GM23338 (cell line): Measurements from ENCODE around the gene AKAP8L. TPM values are rescaled to one million over a fixed set of nuclear protein-coding genes. Genes with fewer than 3 reads are reported as not detected.

Source experiments
- ATAC-seq: fragments of 200-7000 bp; cut with Tn5 transposase; 3 replicates; pipeline ENCODE4 v1.9.1; 2020
- DNase-seq: peaks from one replicate; pipeline ENCODE4 v3.0.0-alpha.2; 2015; ENCODE audit warnings: low spot score
- H2AFZ ChIP-seq: fragments of 200-600 bp; sonication (generic); 2 replicates; pipeline ENCODE4 v1.8.0; 2016; ENCODE audit warnings: antibody characterized with exemption, mild to moderate bottlenecking, moderate library complexity
- H3F3A ChIP-seq: fragments of 200-600 bp; sonication (generic); replicated peaks from 2 replicates; pipeline ENCODE4 v1.8.0; 2017; ENCODE audit warnings: antibody characterized with exemption, mixed run types, low read depth
- H3K27ac ChIP-seq: fragments of 200-600 bp; sonication (generic); 2 replicates; pipeline ENCODE4 v1.6.1; 2016; ENCODE audit warnings: low read depth
- H3K27me3 ChIP-seq: fragments of 200-600 bp; sonication (generic); 2 replicates; pipeline ENCODE4 v1.8.0; 2016; ENCODE audit warnings: mild to moderate bottlenecking, mixed run types, moderate library complexity; ENCODE audit not compliant: insufficient read depth
- H3K36me3 ChIP-seq: fragments of 200-600 bp; sonication (generic); 2 replicates; pipeline ENCODE4 v1.8.0; 2016; ENCODE audit warnings: mild to moderate bottlenecking; ENCODE audit not compliant: insufficient read depth
- H3K4me1 ChIP-seq: fragments of 200-600 bp; sonication (generic); 2 replicates; pipeline ENCODE4 v1.8.0; 2016; ENCODE audit warnings: mild to moderate bottlenecking, moderate library complexity; ENCODE audit not compliant: insufficient read depth
- H3K4me2 ChIP-seq: fragments of 200-600 bp; sonication (generic); 2 replicates; pipeline ENCODE4 v1.7.1; 2017; ENCODE audit warnings: mixed run types
- H3K4me3 ChIP-seq: fragments of 200-600 bp; sonication (generic); 2 replicates; pipeline ENCODE4 v1.6.1; 2016; ENCODE audit warnings: mixed run types
- H3K79me2 ChIP-seq: fragments of 200-600 bp; sonication (generic); replicated peaks from 2 replicates; pipeline ENCODE4 v1.8.0; 2017; ENCODE audit warnings: mild to moderate bottlenecking; ENCODE audit not compliant: insufficient read depth
- H3K9me2 ChIP-seq: fragments of 200-600 bp; sonication (generic); 2 replicates; pipeline ENCODE4 v1.8.0; 2017; ENCODE audit not compliant: insufficient read depth
- H4K20me1 ChIP-seq: fragments of 200-600 bp; sonication (generic); replicated peaks from 2 replicates; pipeline ENCODE4 v1.8.0; 2017; ENCODE audit warnings: mild to moderate bottlenecking; ENCODE audit not compliant: insufficient read depth
- H3K27ac Mint-ChIP-seq: 2 replicates; pipeline ENCODE4 v1.8.0; 2020; ENCODE audit warnings: inconsistent platforms, mild to moderate bottlenecking, moderate library complexity, mixed read lengths
- H3K27me3 Mint-ChIP-seq: 3 replicates; pipeline ENCODE4 v1.8.0; 2022; ENCODE audit warnings: low read depth, mild to moderate bottlenecking, moderate library complexity, mixed read lengths, inconsistent platforms; ENCODE audit not compliant: insufficient read depth, poor library complexity
- H3K36me3 Mint-ChIP-seq: 3 replicates; pipeline ENCODE4 v1.8.0; 2021; ENCODE audit warnings: low read depth, mild to moderate bottlenecking, inconsistent platforms, moderate library complexity, mixed read lengths
- H3K4me1 Mint-ChIP-seq: 3 replicates; pipeline ENCODE4 v1.8.0; 2020; ENCODE audit warnings: mild to moderate bottlenecking, inconsistent platforms, mixed read lengths
- H3K4me3 Mint-ChIP-seq: 3 replicates; pipeline ENCODE4 v1.8.0; 2021; ENCODE audit warnings: moderate library complexity, mild to moderate bottlenecking, inconsistent platforms, mixed read lengths
- H3K9me3 Mint-ChIP-seq: 3 replicates; pipeline ENCODE4 v1.8.0; 2020; ENCODE audit warnings: moderate library complexity, mild to moderate bottlenecking, inconsistent platforms, mixed read lengths
- CREB1 ChIP-seq: fragments of 250-450 bp; sonication (Bioruptor Pico); IDR thresholded peaks from 2 replicates; pipeline ENCODE4 v1.5.0; 2020; ENCODE audit warnings: low read depth, mild to moderate bottlenecking, moderate library complexity
- CTCF ChIP-seq, 2 experiments: fragments of 200-600 bp in 1 of 2; sonication (generic) in 1 of 2; conservative IDR thresholded peaks; 2 replicates each; pipeline versions ENCODE4 v1.5.1 to v1.6.1; 2016 to 2017; ENCODE audit warnings: antibody characterized with exemption in 2 of 2, low read depth in 2 of 2, mild to moderate bottlenecking in 2 of 2, moderate library complexity in 1 of 2
- EZH2 ChIP-seq: fragments of 200-600 bp; sonication (generic); IDR thresholded peaks from one replicate; pipeline ENCODE4 v1.8.0; 2017; ENCODE audit warnings: antibody characterized with exemption, mild to moderate bottlenecking, low read depth; ENCODE audit not compliant: unreplicated experiment
- JUNB ChIP-seq: IDR thresholded peaks from one replicate; pipeline ENCODE4 v1.6.1; 2016; ENCODE audit warnings: antibody characterized with exemption; ENCODE audit not compliant: unreplicated experiment
- NANOG ChIP-seq: IDR thresholded peaks from 2 replicates; pipeline ENCODE4 v1.6.1; 2016; ENCODE audit warnings: antibody characterized with exemption, borderline replicate concordance
- STAT1 ChIP-seq: IDR thresholded peaks from one replicate; pipeline ENCODE4 v1.6.1; 2016; ENCODE audit warnings: antibody characterized with exemption; ENCODE audit not compliant: unreplicated experiment
- ZNF331 ChIP-seq: fragments of 250-450 bp; sonication (Bioruptor Pico); IDR thresholded peaks from 2 replicates; pipeline ENCODE4 v1.5.0; 2020; ENCODE audit warnings: low read depth, mild to moderate bottlenecking, moderate library complexity
- polyA plus RNA-seq: library from polyadenylated mRNA; unstranded; fragments of >200 nt; fragmentation: Nextera tagmentation; extraction: Ambion mirVana; gene quantifications from 2 replicates; pipeline ENCODE4 v1.2.1, GENCODE V29; 2016
- total RNA-seq: library from RNA; depleted of rRNA; stranded (reverse); fragments of >200 nt; shearing (Covaris generic); gene quantifications from 2 replicates; pipeline ENCODE4 v1.2.3, GENCODE V29; 2014
- TF ChIP-seq, protein P1 (sequence below): IDR thresholded peaks from 2 replicates; pipeline ENCODE4 v1.6.1; 2016; ENCODE audit warnings: antibody characterized with exemption

Gene AKAP8L
- total and polyA plus RNA-seq, 2 experiments from 2014 or later, result 78.8 to 165 TPM

GRCh38 chr19:15428956-15429824 lies 10.4 kb upstream of the AKAP8L start:
- Histone ChIP-seq H3K27me3 (no peaks in the 10 kb centered on the region), H3K4me3 (no peak overlapping the region), H3K4me1 (0 out of 2 replicates have a peak, but pooled peaks cover 6% of the 10 kb centered on the region), H3K36me3 (no peaks in the 10 kb centered on the region), H3K4me2 (no peak overlapping the region), H2AFZ (no peak overlapping the region), H3K27ac (no peak overlapping the region), H3F3A (peaks cover 4% of the 10 kb centered on the region; the same call in 1 of the 2 replicates), H3K79me2 (peaks cover 18% of the 10 kb centered on the region), H4K20me1 (peaks cover 16% of the 10 kb centered on the region), H3K9me2 (no peaks in the 10 kb centered on the region)
- no peak for ATAC-seq
- no peak overlapping the region for H3K4me3 Mint-ChIP-seq
- H3K27ac Mint-ChIP-seq, result no peak overlapping the region
- H3K36me3 Mint-ChIP-seq, result peaks cover 17% of the 10 kb centered on the region
- DNase-seq, result no peak
- peaks cover 11% of the 10 kb centered on the region for H3K27me3 Mint-ChIP-seq
- H3K9me3 Mint-ChIP-seq, result no peaks in the 10 kb centered on the region; the same call in 2 of the 3 replicates
- TF ChIP-seq EZH2, result no peak
- TF ChIP-seq, protein P1, sequence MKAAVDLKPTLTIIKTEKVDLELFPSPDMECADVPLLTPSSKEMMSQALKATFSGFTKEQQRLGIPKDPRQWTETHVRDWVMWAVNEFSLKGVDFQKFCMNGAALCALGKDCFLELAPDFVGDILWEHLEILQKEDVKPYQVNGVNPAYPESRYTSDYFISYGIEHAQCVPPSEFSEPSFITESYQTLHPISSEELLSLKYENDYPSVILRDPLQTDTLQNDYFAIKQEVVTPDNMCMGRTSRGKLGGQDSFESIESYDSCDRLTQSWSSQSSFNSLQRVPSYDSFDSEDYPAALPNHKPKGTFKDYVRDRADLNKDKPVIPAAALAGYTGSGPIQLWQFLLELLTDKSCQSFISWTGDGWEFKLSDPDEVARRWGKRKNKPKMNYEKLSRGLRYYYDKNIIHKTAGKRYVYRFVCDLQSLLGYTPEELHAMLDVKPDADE, result no peak
- TF ChIP-seq JUNB, result no peak
- no peak for TF ChIP-seq NANOG
- no peak for TF ChIP-seq CREB1 (CRISPR knock-in tag)
- no peak for TF ChIP-seq ZNF331 (CRISPR knock-in tag)
- TF ChIP-seq CTCF (conservative IDR thresholded peaks at IDR 0.05; ENCODE audit: low read depth in 2 of 2), result no peak
- H3K4me1 Mint-ChIP-seq, result peaks cover 21% of the 10 kb centered on the region

GRCh38 chr19:15427991-15428471 lies 9.2 kb upstream of the AKAP8L start:
- Mint-ChIP-seq H3K27me3 (peaks cover 11% of the 10 kb centered on the region), H3K36me3 (peaks cover 26% of the 10 kb centered on the region), H3K9me3 (no peaks in the 10 kb centered on the region; the same call in 2 of the 3 replicates), H3K4me1 (peaks cover 15% of the 10 kb centered on the region), H3K4me3 (no peak overlapping the region), H3K27ac (no peak overlapping the region)
- TF ChIP-seq ZNF331 (CRISPR knock-in tag) (no peak), STAT1 (no peak), JUNB (no peak)
- H4K20me1 ChIP-seq, result peaks cover 16% of the 10 kb centered on the region
- H3K36me3 ChIP-seq, result no peaks in the 10 kb centered on the region
- DNase-seq (no peak), ATAC-seq (no peak)
- no peaks in the 10 kb centered on the region for H3F3A ChIP-seq
- no peak overlapping the region for H3K27ac ChIP-seq
- H3K4me1 ChIP-seq, result 0 out of 2 replicates have a peak, but pooled peaks cover 6% of the 10 kb centered on the region
- H3K4me3 ChIP-seq, result no peak overlapping the region
- no peak overlapping the region for H2AFZ ChIP-seq
- H3K9me2 ChIP-seq, result no peaks in the 10 kb centered on the region
- no peak overlapping the region for H3K4me2 ChIP-seq
- peaks cover 18% of the 10 kb centered on the region for H3K79me2 ChIP-seq
- H3K27me3 ChIP-seq, result no peaks in the 10 kb centered on the region
